Skeletal muscle tissue (tissue), 4 donors: ENCODE data around the gene POFUT2. TPM values are rescaled to one million over a fixed set of nuclear protein-coding genes. Genes with fewer than 3 reads are reported as not detected.

Experiments
- H3K27ac ChIP-seq: one replicate; pipeline ENCODE4 v1.7.0; 2013; ENCODE audit warnings: mild to moderate bottlenecking, low read depth, low read length, inconsistent platforms
- H3K27me3 ChIP-seq, 3 donors: one replicate each; pipeline ENCODE4 v1.7.0; 2013; ENCODE audit warnings: low read length in 3 of 3; ENCODE audit not compliant: control insufficient read depth in 3 of 3, insufficient read depth in 3 of 3
- H3K36me3 ChIP-seq, 3 donors: one replicate each; pipeline ENCODE4 v1.7.0; 2013; ENCODE audit warnings: low read length in 3 of 3; ENCODE audit not compliant: control insufficient read depth in 3 of 3, insufficient read depth in 3 of 3
- H3K4me1 ChIP-seq, 3 donors: one replicate each; pipeline ENCODE4 v1.7.0; 2013; ENCODE audit warnings: low read length in 3 of 3, mild to moderate bottlenecking in 3 of 3; ENCODE audit not compliant: control insufficient read depth in 3 of 3, insufficient read depth in 3 of 3
- H3K4me3 ChIP-seq, 3 donors: one replicate each; pipeline ENCODE4 v1.7.0; 2013; ENCODE audit warnings: low read length in 3 of 3
- H3K9ac ChIP-seq, 3 donors: one replicate each; pipeline ENCODE4 v1.7.0; 2013; ENCODE audit warnings: low read length in 3 of 3, mild to moderate bottlenecking in 3 of 3, moderate library complexity in 2 of 3, low read depth in 1 of 3
- H3K9me3 ChIP-seq, 3 donors: one replicate each; pipeline ENCODE4 v1.7.0; 2013; ENCODE audit warnings: low read length in 3 of 3; ENCODE audit not compliant: control insufficient read depth in 3 of 3
- total RNA-seq: library from RNA; depleted of rRNA; stranded (reverse); fragments of >200 nt; gene quantifications from one replicate; pipeline ENCODE4 v1.2.3, GENCODE V29; 2014
- donor health status: Osteomylitis.

Gene POFUT2
- total RNA-seq, 1 donor from 2014 or later = 18.3 TPM

DNA sequence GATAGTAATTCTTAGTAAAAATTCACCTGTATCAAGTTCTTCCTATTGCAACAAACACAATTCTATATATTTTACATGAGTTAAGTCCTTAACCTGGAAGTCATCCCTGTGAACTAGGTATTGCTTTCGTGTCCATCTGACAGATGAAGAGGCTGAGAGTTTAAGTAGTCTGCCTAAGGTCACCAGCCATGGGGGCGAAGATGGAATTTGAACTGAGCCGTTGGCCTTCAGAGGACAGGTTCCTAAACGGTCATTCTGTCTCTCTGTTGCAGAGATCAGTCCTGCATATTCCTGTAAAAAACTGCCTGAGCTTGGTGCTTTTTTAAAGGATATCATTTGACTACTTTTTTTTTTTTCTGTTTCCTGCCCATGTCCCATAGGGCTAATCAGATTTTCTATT is 10.2 kb upstream of the POFUT2 start:
- peaks cover 43 to 59% (median 45%) of the 10 kb centered on the region in 3 donors for H3K4me1 ChIP-seq
- no peak overlapping the region for H3K27ac ChIP-seq

DNA sequence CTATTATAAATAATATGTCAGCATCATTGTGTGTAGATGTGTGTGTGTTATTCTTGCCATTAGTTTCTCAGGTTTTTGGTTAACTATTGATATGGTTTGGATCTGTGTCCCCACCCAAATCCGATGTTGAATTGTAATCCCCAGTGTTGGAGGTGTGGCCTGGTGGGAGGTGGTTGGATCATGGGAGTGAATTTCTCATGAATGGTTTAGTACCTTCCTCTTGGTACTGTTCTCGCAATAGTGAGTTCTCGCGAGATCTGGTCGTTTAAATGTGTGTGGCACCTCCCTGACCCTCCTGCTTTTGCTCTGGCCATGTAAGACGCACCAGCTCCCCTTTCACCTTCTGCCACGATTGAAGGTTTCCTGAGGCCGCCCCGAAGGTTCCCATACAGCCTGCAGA is 9.6 kb upstream of the POFUT2 start:
- Histone ChIP-seq H3K27ac (no peak overlapping the region), H3K9ac (no peak overlapping the region), H3K9me3 (no peaks in the 10 kb centered on the region), H3K27me3 (peaks cover 8 to 30% (median 19%) of the 10 kb centered on the region in 3 donors), H3K4me3 (no peak overlapping the region), H3K36me3 (no peaks in the 10 kb centered on the region), H3K4me1 (peaks cover 45 to 59% (median 45%) of the 10 kb centered on the region in 3 donors)

More for the DNA sequence above, 10.2 kb upstream of the POFUT2 start:
- Histone ChIP-seq H3K36me3 (no peaks in the 10 kb centered on the region), H3K27me3 (peaks cover 8 to 30% (median 19%) of the 10 kb centered on the region in 3 donors), H3K9me3 (no peaks in the 10 kb centered on the region), H3K9ac (no peak overlapping the region), H3K4me3 (no peak overlapping the region)

DNA sequence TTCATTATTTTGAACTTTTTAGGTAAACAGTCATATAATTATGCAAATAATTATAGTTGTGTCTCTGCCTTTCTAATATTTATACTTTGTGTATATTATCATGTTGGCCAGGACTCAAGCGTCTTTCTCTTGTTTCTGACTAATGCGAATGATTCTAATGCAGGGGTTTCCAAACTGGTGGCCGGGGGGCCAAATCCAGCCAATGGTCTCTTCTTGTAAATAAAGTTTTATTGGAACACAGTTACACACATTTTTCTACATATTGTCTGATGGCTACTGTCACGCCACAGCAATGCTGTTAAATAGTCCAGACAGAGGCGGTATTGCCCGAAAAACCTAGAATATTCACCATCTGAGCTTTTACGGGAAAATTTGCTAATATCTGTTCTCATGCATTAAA is 8.9 kb upstream of the POFUT2 start:
- peaks cover 38 to 56% (median 44%) of the 10 kb centered on the region in 3 donors for H3K4me1 ChIP-seq

DNA sequence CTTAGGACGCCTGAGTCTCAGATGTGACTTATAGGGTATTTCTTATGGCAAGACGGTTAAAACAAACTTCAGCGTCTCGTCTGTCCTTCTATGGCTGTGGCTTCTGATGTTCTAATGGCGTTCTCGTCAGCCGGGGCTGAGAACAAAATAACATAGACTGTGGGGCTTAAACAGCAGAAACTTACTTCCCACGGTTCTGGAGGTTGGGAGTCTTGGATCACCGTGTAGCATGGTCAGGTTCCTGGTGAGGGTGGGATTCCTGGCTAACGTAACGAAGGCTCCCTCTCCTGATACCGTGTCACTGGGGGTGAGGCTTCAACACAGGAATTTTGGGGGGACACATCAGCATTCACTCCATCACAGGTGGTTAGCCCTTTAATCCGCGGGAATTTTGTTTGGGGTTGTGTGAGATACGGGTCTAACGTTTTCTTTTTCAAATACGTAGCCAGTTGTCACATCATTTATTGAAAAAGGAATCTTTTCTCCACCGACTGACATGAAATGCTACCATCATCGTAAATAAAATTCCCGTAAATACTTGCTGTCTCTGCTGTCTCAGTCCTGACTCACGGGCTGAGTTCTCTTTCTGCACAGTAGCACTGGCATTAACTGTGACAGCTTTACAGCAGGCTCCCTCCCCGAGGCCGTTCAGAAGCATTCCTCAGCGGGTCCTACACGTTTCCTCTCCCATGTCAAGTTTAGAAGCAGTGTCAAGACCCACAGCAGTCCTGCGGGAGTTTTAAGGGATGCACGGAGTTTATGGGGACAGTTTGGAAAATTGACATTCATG is 8.1 kb upstream of the POFUT2 start:
- H3K9me3 ChIP-seq = no peaks in the 10 kb centered on the region
- H3K4me3 ChIP-seq = no peak overlapping the region
- H3K36me3 ChIP-seq = no peaks in the 10 kb centered on the region
- peak overlapping the region in 1 of 3 donors; percentile 68 for H3K9ac ChIP-seq
- peaks cover 8 to 30% (median 19%) of the 10 kb centered on the region in 3 donors for H3K27me3 ChIP-seq
- peaks cover 30 to 48% (median 46%) of the 10 kb centered on the region in 3 donors for H3K4me1 ChIP-seq
- H3K27ac ChIP-seq = peak overlapping the region; percentile 86

More for the DNA sequence above, 8.9 kb upstream of the POFUT2 start:
- Histone ChIP-seq H3K36me3 (no peaks in the 10 kb centered on the region), H3K9me3 (no peaks in the 10 kb centered on the region), H3K9ac (no peak overlapping the region), H3K27me3 (peaks cover 8 to 30% (median 19%) of the 10 kb centered on the region in 3 donors), H3K27ac (peak overlapping the region; percentile 86), H3K4me3 (no peak overlapping the region)

DNA sequence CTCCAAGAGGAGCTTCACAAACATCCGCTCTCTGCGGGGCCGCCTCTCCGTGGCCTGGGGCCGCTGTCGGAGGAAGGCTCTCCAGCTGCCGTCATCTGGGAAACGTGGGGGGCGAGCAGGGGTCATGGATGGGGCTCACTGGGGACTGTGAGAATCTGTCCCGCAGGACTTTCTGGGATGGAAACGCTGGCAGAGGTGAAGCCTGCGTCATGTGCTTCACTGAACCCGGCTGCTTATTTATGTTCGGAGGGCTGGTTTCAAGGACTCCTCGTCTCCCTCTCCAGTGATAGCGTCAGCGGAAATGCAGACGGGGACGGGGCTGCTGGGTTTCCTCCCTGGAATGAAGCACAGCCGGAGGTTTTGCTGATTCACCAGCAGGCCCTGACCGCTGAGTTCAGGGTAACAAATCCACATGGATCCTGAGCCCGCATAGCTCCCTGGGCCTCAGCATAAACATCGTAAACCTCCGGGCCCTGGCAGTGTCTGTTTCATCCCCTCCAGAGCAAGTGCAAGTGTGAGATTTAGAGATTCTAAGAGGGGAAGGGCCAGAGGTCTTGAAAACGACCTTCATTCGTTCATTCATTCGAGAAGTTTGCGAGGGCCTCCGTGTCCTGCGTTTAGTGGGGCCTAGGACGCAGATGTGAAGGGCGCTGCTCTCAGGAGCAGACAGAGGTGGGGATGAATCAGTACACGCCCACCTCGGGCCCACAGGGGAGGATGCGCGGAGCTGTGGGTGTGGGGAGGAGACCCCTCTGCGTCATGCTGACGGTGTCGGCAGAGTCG is 7.0 kb upstream of the POFUT2 start:
- peak overlapping the region; percentile 86 for H3K27ac ChIP-seq
- H3K9ac ChIP-seq = peak overlapping the region; percentile 53 to 68 (median 65)
- H3K9me3 ChIP-seq = no peaks in the 10 kb centered on the region
- H3K36me3 ChIP-seq = no peaks in the 10 kb centered on the region
- peaks cover 30 to 48% (median 40%) of the 10 kb centered on the region in 3 donors for H3K4me1 ChIP-seq
- peak overlapping the region in 2 of 3 donors; percentile 9 to 29 for H3K4me3 ChIP-seq
- H3K27me3 ChIP-seq = peaks cover 8 to 30% (median 19%) of the 10 kb centered on the region in 3 donors

DNA sequence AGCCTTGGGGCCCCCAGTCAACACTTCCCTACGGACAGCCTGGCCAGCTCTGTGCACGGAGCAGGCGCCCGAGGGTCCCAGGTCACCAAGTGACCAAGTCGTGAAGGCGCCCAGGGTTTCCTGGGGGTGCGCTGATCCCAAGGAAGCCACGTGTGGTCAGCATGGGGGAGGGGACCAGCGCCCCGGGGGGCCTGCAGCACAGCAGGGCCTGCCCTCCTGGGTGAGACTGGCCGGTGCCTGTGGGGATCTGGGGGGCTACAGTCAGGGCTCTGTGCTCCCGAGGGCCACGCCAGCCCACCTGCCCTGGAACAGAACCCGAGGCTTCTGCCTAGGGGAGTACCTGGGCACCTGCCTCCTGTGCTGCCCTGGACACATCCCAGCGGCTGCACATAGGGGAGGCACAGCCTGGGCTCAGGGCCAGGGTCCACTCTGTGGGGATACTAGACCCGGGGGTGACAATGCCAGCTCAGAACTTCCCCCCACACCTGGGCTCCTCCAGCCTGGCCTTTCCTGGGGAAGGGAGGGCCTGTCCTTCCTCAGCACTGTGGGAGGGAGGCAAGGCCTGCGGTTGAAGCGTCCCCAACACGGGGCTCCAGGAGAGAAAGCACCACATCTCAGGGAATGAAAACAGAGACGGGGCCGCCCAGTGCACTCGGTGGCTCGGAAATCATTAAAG is 6.2 kb upstream of the POFUT2 start:
- H3K4me3 ChIP-seq = peak overlapping the region in 1 of 3 donors; percentile 29
- peak overlapping the region; percentile 53 to 68 (median 65) for H3K9ac ChIP-seq

DNA sequence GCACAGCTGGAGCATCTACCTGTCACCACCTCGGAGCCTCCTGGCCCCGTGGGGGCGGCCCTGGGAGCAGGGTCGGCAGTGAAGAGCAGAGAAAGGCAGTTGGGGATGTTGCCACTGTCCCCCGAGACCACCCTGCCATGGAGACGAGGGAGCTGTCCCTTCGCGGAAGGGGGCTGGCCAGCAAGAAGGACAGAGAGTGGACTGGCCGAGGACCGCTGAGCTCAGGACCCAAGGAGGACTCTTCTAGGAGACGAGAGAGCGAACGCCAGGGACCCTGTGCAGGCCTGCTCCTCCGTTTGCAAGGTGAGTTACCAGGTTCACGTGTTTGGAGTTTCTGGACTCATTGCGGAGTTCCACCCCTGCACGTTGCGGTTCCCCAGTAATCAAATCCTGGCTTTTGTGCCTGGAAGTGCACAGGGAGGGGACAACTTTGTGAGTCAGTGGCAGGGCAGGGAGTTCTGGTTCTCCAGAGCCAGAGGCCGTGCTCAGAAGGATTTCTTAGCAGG is 5.6 kb upstream of the POFUT2 start:
- Histone ChIP-seq H3K4me3 (no peak overlapping the region), H3K27me3 (peaks cover 8 to 30% (median 19%) of the 10 kb centered on the region in 3 donors), H3K36me3 (no peaks in the 10 kb centered on the region), H3K9ac (peak overlapping the region; percentile 19 to 68 (median 30)), H3K9me3 (no peaks in the 10 kb centered on the region), H3K27ac (peak overlapping the region; percentile 86), H3K4me1 (peaks cover 33 to 54% (median 41%) of the 10 kb centered on the region in 3 donors)

More for the DNA sequence above, 6.2 kb upstream of the POFUT2 start:
- Histone ChIP-seq H3K27ac (peak overlapping the region; percentile 86), H3K9me3 (no peaks in the 10 kb centered on the region), H3K36me3 (no peaks in the 10 kb centered on the region), H3K27me3 (peaks cover 8 to 30% (median 19%) of the 10 kb centered on the region in 3 donors), H3K4me1 (peaks cover 30 to 48% (median 38%) of the 10 kb centered on the region in 3 donors)

DNA sequence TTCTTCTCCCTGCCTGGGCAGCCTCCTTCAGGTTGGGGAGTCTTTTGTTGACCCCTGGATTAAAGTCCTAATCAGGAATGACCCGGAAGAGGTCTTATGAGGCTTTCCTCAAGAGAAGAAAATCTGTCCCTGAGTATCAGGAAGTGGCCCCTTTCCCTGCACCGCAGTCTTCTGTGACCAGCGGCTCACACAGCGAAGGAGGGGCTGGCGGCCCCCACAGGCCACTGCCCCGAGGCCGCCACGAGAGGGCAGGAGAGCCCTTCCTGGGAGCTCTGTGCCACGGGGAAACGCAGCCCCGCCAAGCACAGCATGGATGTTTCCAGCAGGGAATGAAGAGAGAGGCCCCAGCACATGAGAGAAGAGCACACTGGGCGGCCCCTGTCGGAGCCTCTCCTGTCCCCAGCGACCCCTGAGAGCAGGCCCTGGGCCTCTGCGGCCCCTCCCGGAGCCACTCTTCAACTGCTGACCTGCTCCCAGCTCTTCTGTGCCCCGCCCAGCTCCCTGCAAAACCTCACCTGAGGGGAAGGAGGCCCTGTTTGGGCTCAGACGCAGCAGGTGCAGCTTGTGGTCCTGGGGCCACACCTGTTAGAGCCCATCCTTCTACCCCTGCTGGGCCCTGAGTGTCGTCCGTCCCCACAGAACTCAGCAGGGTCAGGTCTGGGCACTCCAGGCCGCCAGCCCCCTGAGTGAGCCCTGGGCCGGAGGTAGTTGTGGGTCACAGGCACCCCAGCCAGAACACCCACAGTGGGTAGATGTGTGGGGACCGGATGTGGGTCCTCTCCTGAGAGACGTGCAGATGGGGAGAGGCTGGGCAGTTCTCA is 4.9 kb upstream of the POFUT2 start:
- H3K9ac ChIP-seq = peak overlapping the region; percentile 19 to 57 (median 30)
- peaks cover 33 to 54% (median 41%) of the 10 kb centered on the region in 3 donors for H3K4me1 ChIP-seq
- no peaks in the 10 kb centered on the region for H3K36me3 ChIP-seq
- peak overlapping the region in 1 of 3 donors; percentile 45 for H3K4me3 ChIP-seq
- peak overlapping the region; percentile 86 for H3K27ac ChIP-seq
- peaks cover 8 to 30% (median 19%) of the 10 kb centered on the region in 3 donors for H3K27me3 ChIP-seq
- no peaks in the 10 kb centered on the region for H3K9me3 ChIP-seq
